ENCODE data around the gene CPLX4.

CPLX4 gene

DNA sequence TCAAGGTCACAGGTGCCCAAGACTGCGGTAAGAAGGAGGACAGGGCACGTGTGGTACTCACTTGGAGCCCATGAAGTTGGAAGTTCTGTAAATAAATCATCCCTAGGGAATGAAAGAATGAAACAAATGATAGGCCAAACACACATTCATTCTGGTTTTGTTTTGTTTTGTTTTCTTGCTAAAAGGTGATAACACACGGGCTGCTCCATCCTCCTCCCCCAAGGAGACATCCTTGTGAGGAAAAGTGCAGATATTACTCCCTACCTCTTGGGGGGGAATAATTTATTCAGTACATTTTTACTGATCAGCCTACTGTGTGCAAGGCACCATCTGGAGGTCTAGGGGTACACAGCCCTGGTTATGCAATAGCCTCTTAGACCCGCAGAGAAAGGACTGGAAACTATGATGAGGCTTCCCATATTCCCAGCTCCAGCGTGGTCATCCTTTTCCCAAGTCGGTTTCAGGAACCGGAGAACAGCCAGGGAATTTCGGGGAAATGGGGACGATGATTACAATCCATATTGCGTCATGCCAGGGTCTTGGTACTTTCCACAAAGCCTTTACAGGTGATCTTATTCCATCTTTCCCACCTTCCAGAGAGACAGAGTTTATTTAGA, 51.5 kb downstream of the CPLX4 start:
- no peak for TF ChIP-seq CEBPB (IDR thresholded peaks at IDR 0.05)
- no peak for TF ChIP-seq EGR1 (IDR thresholded peaks at IDR 0.05)
- TF ChIP-seq NFIC (IDR thresholded peaks at IDR 0.05) = no peak
- TF ChIP-seq, protein P1, sequence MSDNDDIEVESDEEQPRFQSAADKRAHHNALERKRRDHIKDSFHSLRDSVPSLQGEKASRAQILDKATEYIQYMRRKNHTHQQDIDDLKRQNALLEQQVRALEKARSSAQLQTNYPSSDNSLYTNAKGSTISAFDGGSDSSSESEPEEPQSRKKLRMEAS (IDR thresholded peaks at IDR 0.05) = no peak
- no peak for TF ChIP-seq TAF1 (IDR thresholded peaks at IDR 0.05; ENCODE audit: low read depth)
- no peak for TF ChIP-seq RAD21 (IDR thresholded peaks at IDR 0.05; ENCODE audit: low read depth)
- TF ChIP-seq, protein P2, sequence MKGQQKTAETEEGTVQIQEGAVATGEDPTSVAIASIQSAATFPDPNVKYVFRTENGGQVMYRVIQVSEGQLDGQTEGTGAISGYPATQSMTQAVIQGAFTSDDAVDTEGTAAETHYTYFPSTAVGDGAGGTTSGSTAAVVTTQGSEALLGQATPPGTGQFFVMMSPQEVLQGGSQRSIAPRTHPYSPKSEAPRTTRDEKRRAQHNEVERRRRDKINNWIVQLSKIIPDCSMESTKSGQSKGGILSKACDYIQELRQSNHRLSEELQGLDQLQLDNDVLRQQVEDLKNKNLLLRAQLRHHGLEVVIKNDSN (IDR thresholded peaks at IDR 0.05) = no peak
- TF ChIP-seq EP300 (IDR thresholded peaks at IDR 0.05; ENCODE audit: borderline replicate concordance) = no peak
- no peak for TF ChIP-seq TCF12 (IDR thresholded peaks at IDR 0.05; ENCODE audit: low read depth)
- TF ChIP-seq FOXM1 (IDR thresholded peaks at IDR 0.05; ENCODE audit: borderline replicate concordance, low read depth) = no peak
- TF ChIP-seq, protein P3, sequence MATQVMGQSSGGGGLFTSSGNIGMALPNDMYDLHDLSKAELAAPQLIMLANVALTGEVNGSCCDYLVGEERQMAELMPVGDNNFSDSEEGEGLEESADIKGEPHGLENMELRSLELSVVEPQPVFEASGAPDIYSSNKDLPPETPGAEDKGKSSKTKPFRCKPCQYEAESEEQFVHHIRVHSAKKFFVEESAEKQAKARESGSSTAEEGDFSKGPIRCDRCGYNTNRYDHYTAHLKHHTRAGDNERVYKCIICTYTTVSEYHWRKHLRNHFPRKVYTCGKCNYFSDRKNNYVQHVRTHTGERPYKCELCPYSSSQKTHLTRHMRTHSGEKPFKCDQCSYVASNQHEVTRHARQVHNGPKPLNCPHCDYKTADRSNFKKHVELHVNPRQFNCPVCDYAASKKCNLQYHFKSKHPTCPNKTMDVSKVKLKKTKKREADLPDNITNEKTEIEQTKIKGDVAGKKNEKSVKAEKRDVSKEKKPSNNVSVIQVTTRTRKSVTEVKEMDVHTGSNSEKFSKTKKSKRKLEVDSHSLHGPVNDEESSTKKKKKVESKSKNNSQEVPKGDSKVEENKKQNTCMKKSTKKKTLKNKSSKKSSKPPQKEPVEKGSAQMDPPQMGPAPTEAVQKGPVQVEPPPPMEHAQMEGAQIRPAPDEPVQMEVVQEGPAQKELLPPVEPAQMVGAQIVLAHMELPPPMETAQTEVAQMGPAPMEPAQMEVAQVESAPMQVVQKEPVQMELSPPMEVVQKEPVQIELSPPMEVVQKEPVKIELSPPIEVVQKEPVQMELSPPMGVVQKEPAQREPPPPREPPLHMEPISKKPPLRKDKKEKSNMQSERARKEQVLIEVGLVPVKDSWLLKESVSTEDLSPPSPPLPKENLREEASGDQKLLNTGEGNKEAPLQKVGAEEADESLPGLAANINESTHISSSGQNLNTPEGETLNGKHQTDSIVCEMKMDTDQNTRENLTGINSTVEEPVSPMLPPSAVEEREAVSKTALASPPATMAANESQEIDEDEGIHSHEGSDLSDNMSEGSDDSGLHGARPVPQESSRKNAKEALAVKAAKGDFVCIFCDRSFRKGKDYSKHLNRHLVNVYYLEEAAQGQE (IDR thresholded peaks at IDR 0.05; ENCODE audit: low read depth) = no peak
- no peak for TF ChIP-seq YY1 (IDR thresholded peaks at IDR 0.05; ENCODE audit: low read depth)
- TF ChIP-seq ZBTB7A (IDR thresholded peaks at IDR 0.05; ENCODE audit: low read depth) = no peak
- TF ChIP-seq CREB1 (IDR thresholded peaks at IDR 0.05; ENCODE audit: low read depth) = no peak

DNA sequence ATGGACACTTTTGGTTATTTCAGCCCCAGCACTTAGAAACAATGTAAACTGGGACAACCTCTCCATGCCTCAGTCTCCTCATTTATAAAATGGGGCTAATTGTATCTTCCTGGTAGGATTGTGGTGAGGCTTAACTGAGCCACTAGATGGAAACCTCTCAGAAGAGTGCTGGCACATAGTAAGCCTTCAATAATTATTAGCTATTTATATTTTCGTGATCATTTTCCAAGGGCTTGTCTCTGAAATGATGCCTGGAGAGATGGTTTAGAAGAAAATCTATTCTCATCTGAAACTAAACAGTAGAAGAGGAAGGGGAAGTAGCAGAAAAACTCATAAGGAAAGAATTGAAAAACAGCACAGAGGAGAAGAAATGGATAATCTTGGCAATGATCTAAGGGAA, 52.0 kb downstream of the CPLX4 start:
- no peak for TF ChIP-seq ZBTB7A (IDR thresholded peaks at IDR 0.05; ENCODE audit: low read depth)
- TF ChIP-seq CEBPB (IDR thresholded peaks at IDR 0.05) = no peak
- TF ChIP-seq, protein P1 (IDR thresholded peaks at IDR 0.05) = no peak
- TF ChIP-seq EP300 (IDR thresholded peaks at IDR 0.05; ENCODE audit: borderline replicate concordance) = no peak
- TF ChIP-seq FOXM1 (IDR thresholded peaks at IDR 0.05; ENCODE audit: borderline replicate concordance, low read depth) = no peak
- no peak for TF ChIP-seq TAF1 (IDR thresholded peaks at IDR 0.05; ENCODE audit: low read depth)
- TF ChIP-seq, protein P3 (IDR thresholded peaks at IDR 0.05; ENCODE audit: low read depth) = no peak
- TF ChIP-seq TEAD4 (IDR thresholded peaks at IDR 0.05) = no peak
- TF ChIP-seq, protein P2 (IDR thresholded peaks at IDR 0.05) = no peak
- no peak for TF ChIP-seq RAD21 (IDR thresholded peaks at IDR 0.05; ENCODE audit: low read depth)
- TF ChIP-seq CREB1 (IDR thresholded peaks at IDR 0.05; ENCODE audit: low read depth) = no peak
- no peak for TF ChIP-seq EGR1 (IDR thresholded peaks at IDR 0.05)
- TF ChIP-seq YY1 (IDR thresholded peaks at IDR 0.05; ENCODE audit: low read depth) = no peak
- no peak for TF ChIP-seq TCF12 (IDR thresholded peaks at IDR 0.05; ENCODE audit: low read depth)
- TF ChIP-seq NFIC (IDR thresholded peaks at IDR 0.05) = no peak

DNA sequence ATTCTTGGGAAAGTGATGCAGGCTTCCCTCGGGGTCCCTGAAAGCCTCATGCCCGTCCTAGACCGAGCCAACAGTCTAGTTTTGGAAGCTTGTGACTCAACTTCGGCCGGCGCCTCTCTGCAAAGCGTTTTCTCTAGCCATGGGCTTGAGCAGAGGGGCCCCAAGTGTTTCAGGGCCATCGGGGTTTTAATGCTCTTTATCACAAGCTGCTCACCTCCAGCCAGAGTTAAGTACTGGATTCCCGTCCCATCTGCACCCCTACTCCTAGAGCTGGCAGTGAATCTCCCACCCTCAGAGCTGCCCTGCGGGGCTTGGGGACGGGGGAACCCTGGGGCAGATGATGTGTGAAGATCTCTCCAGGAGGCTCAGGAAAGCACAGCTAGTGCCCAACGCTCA, 52.5 kb downstream of the CPLX4 start:
- TF ChIP-seq TCF12 (IDR thresholded peaks at IDR 0.05; ENCODE audit: low read depth) = no peak

DNA sequence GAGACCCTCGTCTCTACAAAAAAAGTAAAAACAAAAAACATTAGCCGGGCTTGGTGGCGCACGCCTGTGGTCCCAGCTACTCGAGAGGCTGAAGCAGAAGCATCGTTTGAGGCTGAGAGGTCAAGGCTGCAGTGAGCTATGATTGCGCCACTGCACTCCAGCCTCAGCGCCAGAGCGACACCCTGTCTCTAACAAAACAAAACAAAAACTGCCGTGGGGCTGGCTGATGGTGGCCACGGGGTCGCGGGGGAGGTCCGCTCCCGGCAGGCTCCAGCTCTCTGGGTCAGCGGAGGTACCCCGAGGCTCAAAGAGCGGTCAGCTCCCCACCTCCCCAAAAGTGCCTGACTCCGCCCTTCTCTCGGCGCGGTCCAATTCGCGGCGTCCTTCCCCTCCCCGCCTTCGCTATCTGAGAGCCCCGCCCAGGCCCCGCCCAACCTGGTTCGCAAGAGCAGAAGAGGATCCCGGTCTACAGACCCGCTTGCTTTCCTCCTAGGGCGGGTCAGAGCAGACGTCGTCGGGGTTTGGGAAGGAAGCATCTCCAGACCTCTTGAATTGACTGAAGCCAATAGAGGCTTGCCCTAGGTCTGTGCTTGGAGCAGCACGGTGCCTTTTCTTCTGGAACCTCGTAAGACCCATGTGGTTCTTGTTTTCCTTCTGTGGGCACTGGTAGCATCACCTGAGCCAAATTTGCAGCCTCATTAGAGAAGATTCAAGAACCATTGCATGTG, 53.0 kb downstream of the CPLX4 start:
- TF ChIP-seq, protein P2 (IDR thresholded peaks at IDR 0.05) = no peak
- peak; percentile 20; the same call in 1 of the 2 replicates for TF ChIP-seq CEBPB (IDR thresholded peaks at IDR 0.05)
- TF ChIP-seq EGR1 (IDR thresholded peaks at IDR 0.05) = no peak
- no peak for TF ChIP-seq TEAD4 (IDR thresholded peaks at IDR 0.05)
- TF ChIP-seq EP300 (IDR thresholded peaks at IDR 0.05; ENCODE audit: borderline replicate concordance) = no peak
- TF ChIP-seq, protein P3 (IDR thresholded peaks at IDR 0.05; ENCODE audit: low read depth) = no peak
